ENCODE data around the gene ARPP19.
"Not testable (repeated sequence)": the region's sequence is repeated elsewhere in the genome, so short reads cannot be mapped to it uniquely, and the experiment has no call there.

Gene ARPP19

DNA sequence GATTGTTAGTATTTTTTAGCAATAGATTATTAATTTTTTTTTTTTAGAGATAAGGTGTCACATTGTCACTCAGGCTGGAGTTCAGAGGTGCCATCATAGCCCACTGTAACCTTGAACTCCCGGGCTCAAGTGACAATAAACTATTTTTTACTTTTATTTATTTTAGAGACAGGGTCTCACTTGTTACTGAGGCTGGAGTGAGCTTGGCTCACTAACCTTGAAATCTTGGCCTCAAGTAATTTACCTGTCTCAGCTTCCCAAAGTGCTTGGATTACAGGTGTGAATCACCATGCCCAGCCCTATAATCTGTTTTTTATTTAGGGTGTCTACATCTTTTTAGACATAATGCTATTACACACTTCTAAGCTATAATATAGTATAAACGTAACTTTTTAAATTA lies 7.9 kb upstream of the ARPP19 start:
- TF ChIP-seq GABPA (IDR thresholded peaks at IDR 0.05; ENCODE audit: low read depth): no peak
- TF ChIP-seq SPI1 (IDR thresholded peaks at IDR 0.05; ENCODE audit: borderline replicate concordance, low read depth): no peak
- TF ChIP-seq, protein P1, sequence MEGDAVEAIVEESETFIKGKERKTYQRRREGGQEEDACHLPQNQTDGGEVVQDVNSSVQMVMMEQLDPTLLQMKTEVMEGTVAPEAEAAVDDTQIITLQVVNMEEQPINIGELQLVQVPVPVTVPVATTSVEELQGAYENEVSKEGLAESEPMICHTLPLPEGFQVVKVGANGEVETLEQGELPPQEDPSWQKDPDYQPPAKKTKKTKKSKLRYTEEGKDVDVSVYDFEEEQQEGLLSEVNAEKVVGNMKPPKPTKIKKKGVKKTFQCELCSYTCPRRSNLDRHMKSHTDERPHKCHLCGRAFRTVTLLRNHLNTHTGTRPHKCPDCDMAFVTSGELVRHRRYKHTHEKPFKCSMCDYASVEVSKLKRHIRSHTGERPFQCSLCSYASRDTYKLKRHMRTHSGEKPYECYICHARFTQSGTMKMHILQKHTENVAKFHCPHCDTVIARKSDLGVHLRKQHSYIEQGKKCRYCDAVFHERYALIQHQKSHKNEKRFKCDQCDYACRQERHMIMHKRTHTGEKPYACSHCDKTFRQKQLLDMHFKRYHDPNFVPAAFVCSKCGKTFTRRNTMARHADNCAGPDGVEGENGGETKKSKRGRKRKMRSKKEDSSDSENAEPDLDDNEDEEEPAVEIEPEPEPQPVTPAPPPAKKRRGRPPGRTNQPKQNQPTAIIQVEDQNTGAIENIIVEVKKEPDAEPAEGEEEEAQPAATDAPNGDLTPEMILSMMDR (IDR thresholded peaks at IDR 0.05; ENCODE audit: insufficient read depth, low read length): no peak
- TF ChIP-seq POLR2AphosphoS5 (IDR thresholded peaks at IDR 0.05; ENCODE audit: low read depth): no peak
- TF ChIP-seq, protein P2, sequence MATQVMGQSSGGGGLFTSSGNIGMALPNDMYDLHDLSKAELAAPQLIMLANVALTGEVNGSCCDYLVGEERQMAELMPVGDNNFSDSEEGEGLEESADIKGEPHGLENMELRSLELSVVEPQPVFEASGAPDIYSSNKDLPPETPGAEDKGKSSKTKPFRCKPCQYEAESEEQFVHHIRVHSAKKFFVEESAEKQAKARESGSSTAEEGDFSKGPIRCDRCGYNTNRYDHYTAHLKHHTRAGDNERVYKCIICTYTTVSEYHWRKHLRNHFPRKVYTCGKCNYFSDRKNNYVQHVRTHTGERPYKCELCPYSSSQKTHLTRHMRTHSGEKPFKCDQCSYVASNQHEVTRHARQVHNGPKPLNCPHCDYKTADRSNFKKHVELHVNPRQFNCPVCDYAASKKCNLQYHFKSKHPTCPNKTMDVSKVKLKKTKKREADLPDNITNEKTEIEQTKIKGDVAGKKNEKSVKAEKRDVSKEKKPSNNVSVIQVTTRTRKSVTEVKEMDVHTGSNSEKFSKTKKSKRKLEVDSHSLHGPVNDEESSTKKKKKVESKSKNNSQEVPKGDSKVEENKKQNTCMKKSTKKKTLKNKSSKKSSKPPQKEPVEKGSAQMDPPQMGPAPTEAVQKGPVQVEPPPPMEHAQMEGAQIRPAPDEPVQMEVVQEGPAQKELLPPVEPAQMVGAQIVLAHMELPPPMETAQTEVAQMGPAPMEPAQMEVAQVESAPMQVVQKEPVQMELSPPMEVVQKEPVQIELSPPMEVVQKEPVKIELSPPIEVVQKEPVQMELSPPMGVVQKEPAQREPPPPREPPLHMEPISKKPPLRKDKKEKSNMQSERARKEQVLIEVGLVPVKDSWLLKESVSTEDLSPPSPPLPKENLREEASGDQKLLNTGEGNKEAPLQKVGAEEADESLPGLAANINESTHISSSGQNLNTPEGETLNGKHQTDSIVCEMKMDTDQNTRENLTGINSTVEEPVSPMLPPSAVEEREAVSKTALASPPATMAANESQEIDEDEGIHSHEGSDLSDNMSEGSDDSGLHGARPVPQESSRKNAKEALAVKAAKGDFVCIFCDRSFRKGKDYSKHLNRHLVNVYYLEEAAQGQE (IDR thresholded peaks at IDR 0.05; ENCODE audit: insufficient replicate concordance, low read depth): no peak
- Histone ChIP-seq H3K27ac (replicated peaks) (no peak overlapping the region), H3K27me3 (ENCODE audit: insufficient read depth, poor library complexity, severe bottlenecking) (no peaks in the 10 kb centered on the region), H3K4me3 (replicated peaks; ENCODE audit: insufficient read depth, low read length) (no peak overlapping the region)
- no peak for DNase-seq (ENCODE audit: low read depth in 1 of 2, low spot score in 1 of 2)

DNA sequence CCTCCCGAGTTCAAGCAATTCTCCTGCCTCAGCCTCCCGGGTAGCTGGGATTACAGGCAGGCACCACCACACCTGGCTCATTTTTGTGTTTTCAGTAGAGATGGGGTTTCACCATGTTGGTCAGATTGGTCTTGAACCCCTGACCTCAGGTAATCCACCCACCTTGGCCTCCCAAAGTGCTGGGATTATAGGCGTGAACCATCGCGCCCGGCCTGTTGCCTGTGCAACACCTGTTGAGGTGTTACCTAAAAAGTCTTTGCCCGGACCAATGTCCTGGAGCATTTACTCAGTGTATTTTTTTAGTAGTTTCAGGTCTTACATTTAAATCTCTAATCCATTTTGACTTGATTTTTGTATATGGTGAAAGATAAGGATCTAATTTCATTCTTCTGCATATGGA lies 6.7 kb upstream of the ARPP19 start:
- DNase-seq (ENCODE audit: low read depth in 1 of 2, low spot score in 1 of 2); H3K4me3 ChIP-seq (replicated peaks; ENCODE audit: insufficient read depth, low read length); H3K27me3 ChIP-seq (ENCODE audit: insufficient read depth, poor library complexity, severe bottlenecking); H3K27ac ChIP-seq (replicated peaks): not testable (repeated sequence)

DNA sequence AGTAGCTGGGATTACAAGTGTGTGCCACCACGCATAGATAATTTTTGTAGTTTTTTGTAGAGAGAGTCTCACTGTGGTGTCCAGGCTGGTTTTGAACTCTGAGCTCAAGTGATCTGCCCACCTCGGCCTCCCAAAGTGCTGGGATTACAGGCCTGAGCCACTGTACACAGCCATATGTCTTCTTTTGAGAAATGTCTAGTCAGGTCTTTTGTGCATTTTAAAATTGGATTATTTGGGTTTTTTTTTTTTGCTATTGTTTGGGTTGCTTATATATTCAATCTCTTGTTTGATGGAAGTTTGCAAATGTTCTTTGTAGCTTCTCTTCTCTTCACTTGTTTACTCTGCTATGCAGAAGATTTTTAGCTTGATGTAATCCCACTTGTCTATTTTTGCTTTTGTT lies 6.2 kb upstream of the ARPP19 start:
- DNase-seq (ENCODE audit: low read depth in 1 of 2, low spot score in 1 of 2): no peak
- Histone ChIP-seq H3K4me3 (replicated peaks; ENCODE audit: insufficient read depth, low read length) (no peak overlapping the region), H3K27ac (replicated peaks) (no peak overlapping the region), H3K27me3 (ENCODE audit: insufficient read depth, poor library complexity, severe bottlenecking) (no peaks in the 10 kb centered on the region)
- TF ChIP-seq, protein P1 (IDR thresholded peaks at IDR 0.05; ENCODE audit: insufficient read depth, low read length): no peak
- TF ChIP-seq, protein P2 (IDR thresholded peaks at IDR 0.05; ENCODE audit: insufficient replicate concordance, low read depth): no peak
- TF ChIP-seq GABPA (IDR thresholded peaks at IDR 0.05; ENCODE audit: low read depth): no peak
- TF ChIP-seq POLR2AphosphoS5 (IDR thresholded peaks at IDR 0.05; ENCODE audit: low read depth): no peak
- TF ChIP-seq SPI1 (IDR thresholded peaks at IDR 0.05; ENCODE audit: borderline replicate concordance, low read depth): no peak

DNA sequence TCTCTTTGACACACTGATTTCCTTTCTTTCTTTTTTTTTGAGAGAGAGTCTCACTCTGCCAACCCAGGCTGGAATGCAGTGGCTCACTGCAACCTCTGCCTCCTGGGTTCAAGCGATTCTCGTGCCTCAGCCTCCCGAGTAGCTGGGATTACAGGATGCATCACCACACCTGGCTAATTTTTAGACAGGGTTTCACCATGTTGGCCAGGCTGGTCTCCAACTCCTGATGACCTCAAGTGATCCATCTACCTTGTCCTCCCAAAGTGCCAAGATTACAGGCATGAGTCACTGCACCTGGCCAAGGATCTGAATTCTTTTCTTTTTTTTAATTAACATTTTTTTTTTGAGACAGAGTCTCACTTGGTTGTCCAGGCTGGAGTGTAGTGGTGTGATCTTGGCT lies 5.8 kb upstream of the ARPP19 start:
- H3K4me3 ChIP-seq (replicated peaks; ENCODE audit: insufficient read depth, low read length); H3K27ac ChIP-seq (replicated peaks); H3K27me3 ChIP-seq (ENCODE audit: insufficient read depth, poor library complexity, severe bottlenecking); DNase-seq (ENCODE audit: low read depth in 1 of 2, low spot score in 1 of 2): not testable (repeated sequence)

DNA sequence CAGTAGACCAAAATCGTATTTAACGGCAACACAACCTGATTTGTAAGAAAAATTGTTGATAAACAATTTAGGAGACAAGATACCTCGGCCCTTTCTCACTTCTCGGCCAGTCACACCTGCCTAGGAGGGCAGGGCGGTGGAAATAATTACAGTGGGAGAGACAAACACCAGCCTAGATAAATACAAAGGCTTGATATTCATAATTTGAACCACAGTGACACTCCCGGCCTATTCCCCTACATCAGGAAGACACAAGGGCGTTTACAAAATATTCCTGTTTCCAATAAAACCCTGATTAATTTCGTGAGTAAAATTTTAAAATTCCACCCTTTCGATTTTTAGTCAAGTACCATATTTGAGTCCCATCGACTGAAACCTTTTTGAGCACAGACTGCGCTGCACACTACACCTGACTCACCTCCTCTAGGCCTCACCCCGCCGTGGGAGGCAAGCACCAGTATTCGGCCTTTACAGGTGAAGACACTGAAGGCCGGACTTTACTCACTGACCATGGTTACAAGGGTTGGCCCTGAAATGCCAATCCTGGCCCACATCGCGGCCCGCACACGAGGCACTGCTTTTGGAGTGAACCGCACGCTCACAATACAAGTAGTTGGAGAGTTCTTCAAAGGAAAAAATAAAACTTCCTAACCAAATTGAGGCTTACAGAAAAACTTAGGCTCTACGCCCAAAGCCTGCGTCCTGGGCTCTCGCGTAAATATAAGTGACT lies 794 bp downstream of the ARPP19 start:
- DNase-seq (ENCODE audit: low read depth in 1 of 2, low spot score in 1 of 2): no peak
- TF ChIP-seq SPI1 (IDR thresholded peaks at IDR 0.05; ENCODE audit: borderline replicate concordance, low read depth) (no peak), POLR2AphosphoS5 (IDR thresholded peaks at IDR 0.05; ENCODE audit: low read depth) (no peak), GABPA (IDR thresholded peaks at IDR 0.05; ENCODE audit: low read depth) (no peak)
- TF ChIP-seq, protein P2 (IDR thresholded peaks at IDR 0.05; ENCODE audit: insufficient replicate concordance, low read depth): no peak
- TF ChIP-seq, protein P1 (IDR thresholded peaks at IDR 0.05; ENCODE audit: insufficient read depth, low read length): no peak
- Histone ChIP-seq H3K4me3 (replicated peaks; ENCODE audit: insufficient read depth, low read length) (peak overlapping the region; percentile 77), H3K27ac (replicated peaks) (peak overlapping the region; percentile 89), H3K27me3 (ENCODE audit: insufficient read depth, poor library complexity, severe bottlenecking) (no peaks in the 10 kb centered on the region)
